ENCODE results near the gene MAGEB3. TPM values are rescaled to one million over a fixed set of nuclear protein-coding genes. Genes with fewer than 3 reads are reported as not detected.

Gene MAGEB3
- total and polyA plus RNA-seq, 9 donors: not detected

DNA sequence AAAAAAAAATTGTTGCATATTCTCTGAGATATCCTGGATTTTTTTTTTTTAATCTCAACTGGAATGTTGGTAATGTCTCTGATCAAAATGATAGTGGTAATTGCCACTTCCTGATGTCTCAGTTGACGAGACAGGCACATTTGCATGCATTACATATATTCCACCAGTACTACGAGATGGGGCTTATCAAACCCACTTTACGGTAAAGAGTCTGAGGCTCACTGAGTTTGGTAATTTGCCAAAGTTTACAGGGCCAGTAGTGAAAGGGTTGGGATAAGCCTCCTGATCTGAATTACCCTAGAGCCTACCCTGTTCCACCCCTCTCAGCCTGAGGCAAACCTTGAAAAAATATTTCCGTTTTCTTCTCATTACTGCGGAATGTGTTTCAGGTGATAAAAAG lies 9.8 kb upstream of the MAGEB3 start:
- intact Hi-C loops (cut with DNase I): no loop called here
- Histone ChIP-seq H3K27ac (no peak overlapping the region), H3K27me3 (no peaks in the 10 kb centered on the region), H3K4me3 (no peak overlapping the region), H3K4me1 (ENCODE audit: insufficient read depth) (no peaks in the 10 kb centered on the region), H3K36me3 (no peaks in the 10 kb centered on the region), H3K9me3 (no peaks in the 10 kb centered on the region)
- DNase-seq: no peak
- TF ChIP-seq EP300 (IDR thresholded peaks at IDR 0.05): no peak
- TF ChIP-seq, protein P1, sequence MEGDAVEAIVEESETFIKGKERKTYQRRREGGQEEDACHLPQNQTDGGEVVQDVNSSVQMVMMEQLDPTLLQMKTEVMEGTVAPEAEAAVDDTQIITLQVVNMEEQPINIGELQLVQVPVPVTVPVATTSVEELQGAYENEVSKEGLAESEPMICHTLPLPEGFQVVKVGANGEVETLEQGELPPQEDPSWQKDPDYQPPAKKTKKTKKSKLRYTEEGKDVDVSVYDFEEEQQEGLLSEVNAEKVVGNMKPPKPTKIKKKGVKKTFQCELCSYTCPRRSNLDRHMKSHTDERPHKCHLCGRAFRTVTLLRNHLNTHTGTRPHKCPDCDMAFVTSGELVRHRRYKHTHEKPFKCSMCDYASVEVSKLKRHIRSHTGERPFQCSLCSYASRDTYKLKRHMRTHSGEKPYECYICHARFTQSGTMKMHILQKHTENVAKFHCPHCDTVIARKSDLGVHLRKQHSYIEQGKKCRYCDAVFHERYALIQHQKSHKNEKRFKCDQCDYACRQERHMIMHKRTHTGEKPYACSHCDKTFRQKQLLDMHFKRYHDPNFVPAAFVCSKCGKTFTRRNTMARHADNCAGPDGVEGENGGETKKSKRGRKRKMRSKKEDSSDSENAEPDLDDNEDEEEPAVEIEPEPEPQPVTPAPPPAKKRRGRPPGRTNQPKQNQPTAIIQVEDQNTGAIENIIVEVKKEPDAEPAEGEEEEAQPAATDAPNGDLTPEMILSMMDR (IDR thresholded peaks at IDR 0.05): no peak
- TF ChIP-seq POLR2A (IDR thresholded peaks at IDR 0.05): no peak
- WGBS, 3 donors: 75 to 80% (median 79%) methylated on average over 5 of the region's 5 CpGs

GRCh38 chrX:30224536-30224935 lies 5.9 kb upstream of the MAGEB3 start:
- WGBS, 3 donors: 36 to 47% (median 37%) methylated on average over 2 of the region's 2 CpGs
- intact Hi-C loops (cut with DNase I): no loop called here

DNA sequence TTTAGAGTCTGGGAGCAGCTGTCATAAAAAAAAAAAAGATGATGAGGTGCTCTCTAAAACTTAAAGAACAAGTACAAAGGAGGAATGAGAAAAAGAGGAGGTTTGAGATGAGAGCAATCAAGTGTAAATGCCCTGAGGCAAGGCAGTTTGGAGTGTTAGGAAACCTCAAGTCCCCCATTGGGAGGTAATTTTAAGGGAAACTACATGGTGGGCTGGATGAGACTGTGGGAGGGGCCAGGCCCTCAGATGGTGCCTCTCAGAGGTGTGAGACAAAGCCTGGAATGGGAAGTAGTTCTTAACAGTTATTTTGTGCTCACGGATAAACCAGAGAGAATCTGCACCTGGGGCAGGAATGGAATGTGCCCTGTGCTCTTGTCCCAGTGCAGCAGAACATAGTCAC lies 1.9 kb upstream of the MAGEB3 start:
- no peaks in the 10 kb centered on the region for H3K9me3 ChIP-seq
- H3K27ac ChIP-seq: no peak overlapping the region
- intact Hi-C loops (cut with DNase I): no loop called here
- TF ChIP-seq, protein P1 (IDR thresholded peaks at IDR 0.05): no peak
- TF ChIP-seq EP300 (IDR thresholded peaks at IDR 0.05): no peak
- no peak for TF ChIP-seq POLR2A (IDR thresholded peaks at IDR 0.05)
- H3K36me3 ChIP-seq: no peaks in the 10 kb centered on the region
- WGBS, 3 donors: 36 to 55% (median 42%) methylated on average over 1 of the region's 1 CpG
- no peaks in the 10 kb centered on the region for H3K27me3 ChIP-seq
- no peak for DNase-seq
- no peak overlapping the region for H3K4me3 ChIP-seq
- H3K4me1 ChIP-seq (ENCODE audit: insufficient read depth): no peaks in the 10 kb centered on the region

More at GRCh38 chrX:30224536-30224935, 5.9 kb upstream of the MAGEB3 start:
- Histone ChIP-seq H3K27me3 (no peaks in the 10 kb centered on the region), H3K4me1 (ENCODE audit: insufficient read depth) (no peaks in the 10 kb centered on the region), H3K9me3 (no peaks in the 10 kb centered on the region), H3K27ac (no peak overlapping the region), H3K4me3 (no peak overlapping the region), H3K36me3 (no peaks in the 10 kb centered on the region)
- TF ChIP-seq EP300 (IDR thresholded peaks at IDR 0.05) (no peak), POLR2A (IDR thresholded peaks at IDR 0.05) (no peak)
- TF ChIP-seq, protein P1 (IDR thresholded peaks at IDR 0.05): no peak
- DNase-seq: no peak

DNA sequence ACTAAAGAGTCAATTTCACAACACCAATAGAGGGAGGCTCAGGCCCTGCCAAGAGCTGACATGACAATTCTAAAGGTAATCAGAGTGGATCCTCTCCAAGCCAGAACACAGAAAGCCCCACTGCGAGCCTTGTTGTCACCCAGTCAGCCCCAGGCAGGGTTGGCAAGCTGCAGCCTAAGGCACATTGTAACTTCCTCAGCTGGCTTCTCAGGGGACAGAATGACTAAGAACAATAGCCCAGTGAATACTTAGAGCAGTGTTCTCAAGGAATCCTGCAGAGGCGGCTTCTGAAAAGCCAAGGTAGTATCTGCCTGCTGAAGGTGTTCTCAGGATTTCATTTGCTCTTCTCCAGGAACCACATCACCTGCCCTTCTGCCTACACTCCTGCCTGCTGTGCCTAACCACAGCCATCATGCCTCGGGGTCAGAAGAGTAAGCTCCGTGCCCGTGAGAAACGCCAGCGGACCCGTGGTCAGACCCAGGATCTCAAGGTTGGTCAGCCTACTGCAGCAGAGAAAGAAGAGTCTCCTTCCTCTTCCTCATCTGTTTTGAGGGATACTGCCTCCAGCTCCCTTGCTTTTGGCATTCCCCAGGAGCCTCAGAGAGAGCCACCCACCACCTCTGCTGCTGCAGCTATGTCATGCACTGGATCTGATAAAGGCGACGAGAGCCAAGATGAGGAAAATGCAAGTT lies 11.4 kb downstream of the MAGEB3 start, which contains the start of gene MAGEB4:
TSS of gene MAGEB4 (plus strand) at position 277 of the 692 bp plus-strand sequence. CDS start at position 413, 136 bp downstream.
- intact Hi-C loops (cut with DNase I): no loop called here
- no peak within 1 kb of the TSS for H3K4me3 ChIP-seq
- DNase-seq: no peak
- 85 to 93% (median 86%) methylated on average over 10 of the region's 10 CpGs for WGBS, 3 donors
- no peak within 1 kb of the TSS for H3K27ac ChIP-seq
- no peaks in the 10 kb centered on the region for H3K9me3 ChIP-seq
- no peaks in the 10 kb centered on the region for H3K36me3 ChIP-seq
- H3K4me1 ChIP-seq (ENCODE audit: insufficient read depth): no peaks in the 10 kb centered on the region
- H3K27me3 ChIP-seq: no peaks in the 10 kb centered on the region
- TF ChIP-seq, protein P1 (IDR thresholded peaks at IDR 0.05): no peak
- no peak for TF ChIP-seq POLR2A (IDR thresholded peaks at IDR 0.05)
- no peak for TF ChIP-seq EP300 (IDR thresholded peaks at IDR 0.05)
